Trophoblast cell (in vitro differentiated cells and primary cell): ENCODE results near the gene CAMK2A.
A peak's percentile ranks its signal among the peaks of the same experiment; 100 is the strongest.

ENCODE experiments used
- DNase-seq, 2 donors: peaks; one replicate each; pipeline ENCODE4 v3.0.0-alpha.2; 2016
- H2AFZ ChIP-seq: 2 replicates; pipeline ENCODE4 v1.6.1; 2013; ENCODE audit warnings: low read length, moderate library complexity, mild to moderate bottlenecking; ENCODE audit not compliant: insufficient read depth, poor library complexity
- H2AK5ac ChIP-seq: 2 replicates; pipeline ENCODE4 v1.6.1; 2013; ENCODE audit warnings: mild to moderate bottlenecking, low read length
- H2BK120ac ChIP-seq: 2 replicates; pipeline ENCODE4 v1.6.1; 2013; ENCODE audit warnings: low read length, mild to moderate bottlenecking, moderate library complexity; ENCODE audit not compliant: insufficient read depth, poor library complexity
- H2BK12ac ChIP-seq: 2 replicates; pipeline ENCODE4 v1.6.1; 2013; ENCODE audit warnings: mild to moderate bottlenecking, low read length, moderate library complexity
- H2BK5ac ChIP-seq: 2 replicates; pipeline ENCODE4 v1.6.1; 2013; ENCODE audit warnings: low read length, low read depth, moderate library complexity, mild to moderate bottlenecking; ENCODE audit not compliant: poor library complexity
- H3K14ac ChIP-seq: 2 replicates; pipeline ENCODE4 v1.6.1; 2013; ENCODE audit warnings: mild to moderate bottlenecking, low read length
- H3K18ac ChIP-seq: 2 replicates; pipeline ENCODE4 v1.6.1; 2013; ENCODE audit warnings: mild to moderate bottlenecking, low read length
- H3K23ac ChIP-seq: 2 replicates; pipeline ENCODE4 v1.6.1; 2013; ENCODE audit warnings: low read length
- H3K27ac ChIP-seq: 2 replicates; pipeline ENCODE4 v1.5.1; 2013; ENCODE audit warnings: low read depth, mild to moderate bottlenecking, inconsistent platforms, low read length, moderate library complexity
- H3K27me3 ChIP-seq: 2 replicates; pipeline ENCODE4 v1.6.1; 2013; ENCODE audit warnings: inconsistent platforms, mild to moderate bottlenecking, low read length, moderate library complexity; ENCODE audit not compliant: insufficient read depth
- H3K36me3 ChIP-seq, 2 experiments: 1 replicate in 1 of 2; 2 replicates in 1 of 2; pipeline ENCODE4 v1.6.1; 2013; ENCODE audit warnings: low read length in 2 of 2, mild to moderate bottlenecking in 2 of 2, moderate library complexity in 1 of 2; ENCODE audit not compliant: insufficient read depth in 2 of 2, control insufficient read depth in 1 of 2
- H3K4ac ChIP-seq: 2 replicates; pipeline ENCODE4 v1.6.1; 2013; ENCODE audit warnings: low read depth, mild to moderate bottlenecking, low read length, moderate library complexity
- H3K4me1 ChIP-seq, 2 experiments: 1 replicate in 1 of 2; 2 replicates in 1 of 2; pipeline ENCODE4 v1.6.1; 2013; ENCODE audit warnings: low read length in 2 of 2, mild to moderate bottlenecking in 2 of 2, moderate library complexity in 1 of 2; ENCODE audit not compliant: insufficient read depth in 2 of 2, control insufficient read depth in 1 of 2
- H3K4me2 ChIP-seq: 2 replicates; pipeline ENCODE4 v1.6.1; 2013; ENCODE audit warnings: inconsistent platforms, mild to moderate bottlenecking, low read length, moderate library complexity
- H3K4me3 ChIP-seq: 2 replicates; pipeline ENCODE4 v1.5.1; 2013; ENCODE audit warnings: mild to moderate bottlenecking, low read depth, low read length, inconsistent platforms
- H3K79me1 ChIP-seq: one replicate; pipeline ENCODE4 v1.6.1; 2013; ENCODE audit warnings: low read length
- H3K79me2 ChIP-seq: 2 replicates; pipeline ENCODE4 v1.6.1; 2013; ENCODE audit warnings: low read length, mild to moderate bottlenecking; ENCODE audit not compliant: control insufficient read depth, insufficient read depth, poor library complexity
- H3K9ac ChIP-seq: 2 replicates; pipeline ENCODE4 v1.6.1; 2013; ENCODE audit warnings: mild to moderate bottlenecking, low read length
- H3K9me3 ChIP-seq: 2 replicates; pipeline ENCODE4 v1.6.1; 2013; ENCODE audit warnings: low read depth, mild to moderate bottlenecking, control low read depth, inconsistent platforms, low read length; ENCODE audit not compliant: insufficient read depth
- H4K12ac ChIP-seq: 2 replicates; pipeline ENCODE4 v1.6.1; 2013; ENCODE audit warnings: low read depth, mild to moderate bottlenecking, low read length, moderate library complexity
- H4K8ac ChIP-seq: 2 replicates; pipeline ENCODE4 v1.6.1; 2013; ENCODE audit warnings: low read depth, mild to moderate bottlenecking, low read length, moderate library complexity
- H4K91ac ChIP-seq: one replicate; pipeline ENCODE4 v1.6.1; 2013; ENCODE audit warnings: low read depth, mild to moderate bottlenecking, low read length, moderate library complexity
- WGBS: extraction: QIAGEN DNeasy Blood & Tissue Kit; methylation state at CpG from one replicate; pipeline ENCODE4 v1.1.7; 2013; ENCODE audit warnings: missing lambda C conversion rate; ENCODE audit not compliant: insufficient read length, insufficient coverage; ENCODE audit errors: extremely low coverage; 5-methylcytosine and 5-hydroxymethylcytosine counted together

The CAMK2A gene

DNA sequence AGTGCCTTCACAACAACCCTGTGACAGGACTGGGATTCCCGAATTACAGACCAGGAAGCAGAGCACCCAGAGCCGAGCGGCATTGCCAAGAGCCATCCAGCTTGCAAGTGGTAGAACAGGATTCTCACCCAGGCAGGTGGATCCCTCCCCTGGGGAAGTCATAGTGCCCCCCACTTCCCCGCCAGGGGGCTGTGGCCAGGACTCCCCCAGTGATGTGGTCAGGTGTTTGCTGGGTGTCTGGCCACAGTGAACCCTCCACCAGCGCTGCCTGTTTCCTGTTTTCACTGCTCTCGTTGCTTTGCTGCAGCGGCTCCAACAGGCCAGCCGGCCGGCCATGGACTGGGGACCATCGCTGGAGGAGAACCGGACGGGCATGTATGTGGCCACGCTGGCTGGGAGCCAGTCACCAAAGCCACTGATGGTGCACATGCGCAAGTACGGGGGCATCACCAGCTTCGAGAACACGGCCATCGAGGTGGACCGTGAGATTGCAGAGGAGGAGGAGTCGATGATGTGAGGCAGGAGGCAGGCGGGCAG, 80.4 kb downstream of the CAMK2A start:
- Histone ChIP-seq H3K14ac (no peak overlapping the region), H3K9ac (no peak overlapping the region), H3K27me3 (no peaks in the 10 kb centered on the region), H3K27ac (no peak overlapping the region), H2BK5ac (no peak overlapping the region), H3K4me2 (no peak overlapping the region), H2BK12ac (no peak overlapping the region), H2BK120ac (no peak overlapping the region), H3K79me2 (no peaks in the 10 kb centered on the region), H3K4me1 (peaks cover 4 to 9% of the 10 kb centered on the region in 2 experiments), H3K4me3 (no peak overlapping the region), H3K9me3 (peaks cover 1% of the 10 kb centered on the region), H2AFZ (no peak overlapping the region), H3K23ac (no peak overlapping the region), H3K79me1 (no peaks in the 10 kb centered on the region), H3K36me3 (no peaks in the 10 kb centered on the region), H4K8ac (no peak overlapping the region), H4K12ac (no peak overlapping the region), H3K18ac (no peak overlapping the region), H4K91ac (no peak overlapping the region), H3K4ac (no peak overlapping the region), H2AK5ac (no peak overlapping the region)
- DNase-seq: peak; percentile 25 to 52
- no CpG with 5 or more reads among the region's 21 CpGs for WGBS

DNA sequence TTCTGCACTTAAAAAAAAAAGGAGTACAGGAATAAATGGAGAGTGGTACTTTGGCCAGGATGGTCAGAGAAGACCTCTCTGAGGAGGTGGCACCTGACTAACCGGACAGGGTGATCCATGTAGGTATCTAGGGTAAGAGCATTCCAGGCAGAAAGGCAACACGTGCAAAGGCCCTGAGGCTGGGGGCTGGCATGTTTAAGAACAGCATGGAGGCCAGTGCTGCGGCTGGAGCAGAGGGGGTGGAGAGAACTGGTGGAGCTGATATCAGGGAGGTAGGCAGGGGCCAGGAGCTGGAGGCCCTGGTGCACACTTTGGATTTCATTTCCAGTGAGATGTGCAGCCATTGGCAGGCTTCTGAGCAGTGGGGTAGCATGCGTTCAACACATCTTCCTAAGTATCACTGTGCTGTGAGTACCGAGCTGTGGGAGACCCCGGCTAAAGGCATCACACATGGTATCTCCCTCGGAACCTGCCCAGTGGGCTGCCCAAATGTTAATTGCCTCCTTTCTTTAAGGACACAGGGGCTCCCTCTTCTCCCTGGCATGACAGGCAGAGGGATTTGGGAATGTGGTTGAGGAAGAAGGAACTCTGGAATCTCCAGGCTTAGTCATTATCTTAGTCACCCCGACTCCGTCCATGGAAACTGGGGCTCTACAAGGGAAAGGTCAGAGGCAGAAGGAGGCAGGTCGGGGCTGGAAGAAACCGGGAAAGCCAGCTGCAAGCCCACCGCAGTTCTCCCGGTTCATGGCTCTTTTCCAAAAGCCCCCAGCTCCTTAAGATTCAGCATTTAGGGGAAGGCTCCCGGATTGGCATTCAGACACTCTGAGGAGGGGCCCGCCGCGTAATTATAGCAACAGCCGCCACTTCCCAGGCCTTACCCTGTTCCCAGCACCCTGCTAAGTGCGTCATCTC, 81.1 kb downstream of the CAMK2A start:
- Histone ChIP-seq H2AK5ac (no peak overlapping the region), H3K27me3 (no peaks in the 10 kb centered on the region), H2BK12ac (no peak overlapping the region), H2BK5ac (no peak overlapping the region), H3K27ac (no peak overlapping the region), H2AFZ (no peak overlapping the region), H3K4me3 (no peak overlapping the region), H4K8ac (no peak overlapping the region), H3K4me1 (peaks cover 4 to 9% of the 10 kb centered on the region in 2 experiments), H3K23ac (no peak overlapping the region), H2BK120ac (no peak overlapping the region), H3K79me1 (no peaks in the 10 kb centered on the region), H3K4ac (no peak overlapping the region), H3K79me2 (no peaks in the 10 kb centered on the region), H4K91ac (no peak overlapping the region), H3K9ac (no peak overlapping the region), H3K18ac (no peak overlapping the region), H3K9me3 (peaks cover 1% of the 10 kb centered on the region), H3K4me2 (no peak overlapping the region), H3K14ac (no peak overlapping the region), H4K12ac (no peak overlapping the region), H3K36me3 (no peaks in the 10 kb centered on the region)
- DNase-seq: no peak
- no CpG with 5 or more reads among the region's 19 CpGs for WGBS

DNA sequence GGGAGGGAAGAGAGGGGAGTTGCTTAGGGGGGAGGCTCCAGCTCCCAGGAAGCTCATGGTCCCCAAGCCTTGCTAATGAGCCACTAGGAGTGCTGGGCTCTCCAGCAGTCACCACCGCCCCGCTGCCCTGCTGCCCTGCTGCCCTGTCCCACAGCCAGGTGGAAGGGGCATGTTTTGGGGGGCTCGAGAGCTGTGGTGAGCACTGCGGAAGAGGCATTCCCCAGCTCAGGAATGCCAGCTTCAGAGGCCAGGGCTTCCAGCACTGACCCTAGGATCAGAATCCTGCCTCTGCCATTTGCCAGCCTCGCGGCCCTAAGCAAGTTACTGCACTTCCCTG, 82.8 kb downstream of the CAMK2A start:
- no peak overlapping the region for H3K4me2 ChIP-seq
- no peak overlapping the region for H3K4me3 ChIP-seq
- H3K27me3 ChIP-seq: no peaks in the 10 kb centered on the region
- no peak overlapping the region for H2AK5ac ChIP-seq
- no peak overlapping the region for H4K12ac ChIP-seq
- H3K9me3 ChIP-seq: peaks cover 1% of the 10 kb centered on the region
- H3K27ac ChIP-seq: no peak overlapping the region
- WGBS: no CpG with 5 or more reads among the region's 6 CpGs
- H3K23ac ChIP-seq: no peak overlapping the region
- H4K91ac ChIP-seq: no peak overlapping the region
- peaks cover 4 to 9% of the 10 kb centered on the region in 2 experiments for H3K4me1 ChIP-seq
- no peak for DNase-seq
- H3K18ac ChIP-seq: no peak overlapping the region
- no peak overlapping the region for H2BK120ac ChIP-seq
- no peaks in the 10 kb centered on the region for H3K79me1 ChIP-seq
- no peak overlapping the region for H2BK12ac ChIP-seq
- H3K4ac ChIP-seq: no peak overlapping the region
- no peaks in the 10 kb centered on the region for H3K36me3 ChIP-seq
- no peak overlapping the region for H4K8ac ChIP-seq
- no peaks in the 10 kb centered on the region for H3K79me2 ChIP-seq
- H3K9ac ChIP-seq: no peak overlapping the region
- no peak overlapping the region for H2BK5ac ChIP-seq
- H3K14ac ChIP-seq: no peak overlapping the region
- H2AFZ ChIP-seq: no peak overlapping the region

DNA sequence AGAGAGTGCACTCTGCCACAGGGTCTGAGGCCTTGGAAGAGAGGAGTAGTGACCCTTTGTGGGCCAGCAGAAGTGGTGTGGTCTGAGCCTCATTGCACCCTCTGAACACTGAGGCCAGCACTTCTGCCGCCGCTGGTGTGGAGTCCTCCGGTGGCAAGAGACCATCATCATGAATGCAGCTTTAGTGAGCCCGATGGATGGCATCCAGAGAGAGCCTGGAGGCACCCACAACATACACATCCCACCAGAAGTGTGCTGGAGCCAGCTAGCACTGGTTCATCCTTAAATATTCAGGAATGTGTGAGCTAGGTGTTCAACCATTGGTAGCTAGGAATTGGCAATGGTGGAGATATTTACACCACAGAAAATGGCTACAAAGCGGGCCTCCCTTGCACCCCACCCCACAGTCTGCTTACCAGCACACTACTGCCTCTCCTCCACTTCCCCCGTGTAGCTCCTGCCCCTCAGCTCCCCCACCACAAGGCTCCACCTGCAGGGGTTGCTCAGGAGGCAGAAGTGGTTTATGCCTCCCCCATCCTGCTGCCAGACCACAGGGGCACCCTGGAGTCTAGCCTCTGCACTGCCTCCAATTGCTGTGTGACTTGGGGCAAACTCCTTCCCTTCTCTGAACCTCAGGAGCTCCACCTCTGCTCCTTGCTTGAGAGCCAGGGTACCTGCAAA, 83.3 kb downstream of the CAMK2A start:
- Histone ChIP-seq H3K9me3 (peaks cover 1% of the 10 kb centered on the region), H3K27ac (no peak overlapping the region), H3K4ac (no peak overlapping the region), H2AK5ac (no peak overlapping the region), H2BK120ac (no peak overlapping the region), H3K9ac (no peak overlapping the region), H3K36me3 (no peaks in the 10 kb centered on the region), H2AFZ (no peak overlapping the region), H3K18ac (no peak overlapping the region), H2BK5ac (no peak overlapping the region), H4K8ac (no peak overlapping the region), H3K14ac (no peak overlapping the region), H2BK12ac (no peak overlapping the region), H3K79me1 (no peaks in the 10 kb centered on the region), H3K79me2 (no peaks in the 10 kb centered on the region), H4K12ac (no peak overlapping the region), H3K4me3 (no peak overlapping the region), H3K4me1 (peaks cover 3 to 7% of the 10 kb centered on the region in 2 experiments), H4K91ac (no peak overlapping the region), H3K23ac (no peak overlapping the region), H3K4me2 (no peak overlapping the region), H3K27me3 (no peaks in the 10 kb centered on the region)
- WGBS: no CpG with 5 or more reads among the region's 6 CpGs
- no peak for DNase-seq
